GM19099 (cell line): ENCODE data around the gene GSTM1.
A peak's percentile ranks its signal among the peaks of the same experiment; 100 is the strongest.

Source experiments
- POLR2A ChIP-seq: IDR thresholded peaks from 3 replicates; pipeline ENCODE4 v1.6.1; 2011; ENCODE audit warnings: low read depth; ENCODE audit not compliant: insufficient read length; ENCODE audit errors: extremely low read depth

The GSTM1 gene

DNA sequence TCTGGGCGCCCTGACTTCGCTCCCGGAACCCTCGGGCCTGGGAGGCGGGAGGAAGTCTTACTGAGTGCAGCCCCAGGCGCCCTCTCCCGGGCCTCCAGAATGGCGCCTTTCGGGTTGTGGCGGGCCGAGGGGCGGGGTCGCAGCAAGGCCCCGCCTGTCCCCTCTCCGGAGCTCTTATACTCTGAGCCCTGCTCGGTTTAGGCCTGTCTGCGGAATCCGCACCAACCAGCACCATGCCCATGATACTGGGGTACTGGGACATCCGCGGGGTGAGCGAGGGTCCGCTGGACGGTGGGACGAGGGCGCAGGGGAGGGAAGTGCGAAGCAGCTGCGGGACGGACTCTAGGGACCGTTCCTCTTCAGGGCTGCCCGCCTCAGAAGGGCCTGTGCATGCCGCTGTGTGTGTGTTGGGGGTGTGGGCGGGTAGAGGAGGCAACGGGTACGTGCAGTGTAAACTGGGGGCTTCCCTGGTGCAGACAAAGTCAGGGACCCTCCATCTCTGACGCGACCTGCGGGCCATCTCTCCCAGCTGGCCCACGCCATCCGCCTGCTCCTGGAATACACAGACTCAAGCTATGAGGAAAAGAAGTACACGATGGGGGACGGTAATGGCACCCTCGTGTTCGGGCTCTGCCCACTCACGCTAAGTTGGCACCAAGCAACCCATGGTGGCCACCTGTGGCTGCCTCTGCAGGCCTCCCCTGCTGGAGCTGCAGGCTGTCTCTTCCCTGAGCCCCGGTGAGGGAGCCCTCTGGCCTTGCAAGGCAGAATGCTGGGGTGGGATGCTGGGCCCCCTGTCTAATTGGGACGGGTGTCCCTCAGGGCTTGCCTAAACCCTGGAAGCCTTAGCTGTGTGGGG, at the start of gene GSTM1:
TSS of gene GSTM1 (plus strand) at position 177 of the 859 bp plus-strand sequence. CDS start at position 234, 57 bp downstream.
- peak; percentile 82 for TF ChIP-seq POLR2A

GRCh38 chr1:109639063-109639840, 48.4 kb upstream of the GSTM1 start:
- TF ChIP-seq POLR2A = no peak

DNA sequence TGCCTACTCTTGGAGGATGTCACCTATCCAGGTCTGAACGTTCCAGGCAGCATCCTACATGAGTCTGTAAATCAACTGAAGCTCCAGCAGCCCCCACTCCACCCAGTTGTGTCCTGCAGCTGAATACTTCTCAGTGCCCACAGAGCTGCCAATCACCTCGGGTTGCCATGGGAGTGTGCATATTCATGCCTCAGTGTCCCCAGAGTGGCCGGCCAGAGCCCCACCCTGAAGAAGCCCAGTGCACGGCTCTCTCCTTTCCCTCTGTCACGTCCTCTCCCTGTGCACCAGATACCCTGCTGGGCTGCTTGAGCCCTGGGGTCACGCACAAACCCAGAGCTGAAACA, 47.8 kb upstream of the GSTM1 start:
- TF ChIP-seq POLR2A = no peak

DNA sequence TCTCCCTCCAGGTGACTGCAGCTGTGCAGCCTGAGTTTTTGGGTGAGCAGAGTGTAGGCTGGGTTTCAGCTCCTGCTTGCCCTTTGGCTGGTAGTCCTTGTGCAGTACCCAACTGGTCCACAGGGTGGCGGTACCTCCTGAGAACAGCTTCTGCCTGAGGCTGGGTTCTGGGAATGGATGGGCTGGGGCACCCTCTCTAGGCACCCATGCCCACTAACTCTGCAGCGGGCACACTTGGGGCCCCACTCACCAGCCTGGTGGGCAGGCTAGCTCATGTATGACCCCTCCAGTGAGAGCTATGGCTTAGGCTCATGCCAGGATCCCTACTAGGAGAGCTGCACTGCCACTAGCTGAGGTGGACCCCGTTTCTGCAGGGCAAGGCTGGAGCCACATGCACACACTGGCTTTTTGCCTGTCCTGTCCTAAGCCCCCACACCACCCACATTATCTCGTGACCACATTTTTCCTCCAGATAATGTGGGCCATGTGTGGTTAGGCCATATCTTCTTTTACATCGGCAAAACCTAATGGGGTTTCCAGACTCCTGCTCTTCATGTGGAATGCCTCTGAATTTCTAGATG, 47.2 kb upstream of the GSTM1 start:
- TF ChIP-seq POLR2A = no peak

GRCh38 chr1:109641078-109641740, 46.4 kb upstream of the GSTM1 start:
- TF ChIP-seq POLR2A = no peak

GRCh38 chr1:109641861-109642260, 45.8 kb upstream of the GSTM1 start:
- TF ChIP-seq POLR2A = no peak

DNA sequence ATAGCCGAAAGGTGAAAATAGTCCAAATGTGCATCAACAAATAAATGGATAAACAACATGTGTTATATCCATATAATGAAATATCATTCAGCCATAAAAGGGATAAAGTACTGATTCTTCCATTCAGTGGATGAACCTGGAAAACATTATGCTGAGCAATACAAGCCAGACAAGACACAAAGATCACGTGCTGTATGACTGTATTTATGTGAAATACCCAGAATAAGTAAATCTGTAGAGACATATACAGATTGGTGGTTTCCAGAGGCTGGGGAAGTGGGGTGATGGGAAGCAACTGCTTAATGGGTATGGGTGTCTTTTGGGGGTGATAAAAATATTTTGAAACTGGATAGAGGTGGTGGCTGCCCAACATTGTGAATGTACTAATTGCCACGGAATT, 45.0 kb upstream of the GSTM1 start:
- TF ChIP-seq POLR2A = no peak

GRCh38 chr1:109643385-109644230, 44.0 kb upstream of the GSTM1 start:
- TF ChIP-seq POLR2A = no peak

- TF ChIP-seq POLR2A = no peak
Observed at GRCh38 chr1:109644670-109645069, 42.9 kb upstream of the GSTM1 start.

GRCh38 chr1:109649491-109649914, 38.1 kb upstream of the GSTM1 start:
- TF ChIP-seq POLR2A = no peak

- TF ChIP-seq POLR2A = no peak
Observed at GRCh38 chr1:109650609-109651008, 37.0 kb upstream of the GSTM1 start.

GRCh38 chr1:109652402-109652801, 35.2 kb upstream of the GSTM1 start:
- no peak for TF ChIP-seq POLR2A

GRCh38 chr1:109653306-109653705, 34.3 kb upstream of the GSTM1 start:
- TF ChIP-seq POLR2A = no peak

DNA sequence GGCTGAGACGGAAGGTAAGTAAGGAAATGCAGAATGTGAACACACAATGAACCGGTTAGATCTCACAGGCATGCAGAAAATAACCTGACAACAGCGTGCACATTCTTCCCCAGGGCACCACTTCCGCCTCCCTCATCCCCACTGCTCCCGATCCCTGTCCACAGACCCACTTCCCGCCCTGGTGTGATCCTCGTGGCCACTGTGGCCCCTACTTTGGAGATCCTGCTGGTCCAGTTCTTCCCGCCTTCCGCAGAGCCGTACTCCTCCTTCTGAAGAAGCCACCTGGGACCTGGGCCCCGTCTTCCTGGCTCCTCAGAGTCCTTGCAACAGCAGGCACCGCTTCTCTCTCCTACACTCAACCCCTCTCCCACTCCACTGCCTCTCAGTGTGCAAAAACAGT, 33.1 kb upstream of the GSTM1 start:
- TF ChIP-seq POLR2A = no peak

DNA sequence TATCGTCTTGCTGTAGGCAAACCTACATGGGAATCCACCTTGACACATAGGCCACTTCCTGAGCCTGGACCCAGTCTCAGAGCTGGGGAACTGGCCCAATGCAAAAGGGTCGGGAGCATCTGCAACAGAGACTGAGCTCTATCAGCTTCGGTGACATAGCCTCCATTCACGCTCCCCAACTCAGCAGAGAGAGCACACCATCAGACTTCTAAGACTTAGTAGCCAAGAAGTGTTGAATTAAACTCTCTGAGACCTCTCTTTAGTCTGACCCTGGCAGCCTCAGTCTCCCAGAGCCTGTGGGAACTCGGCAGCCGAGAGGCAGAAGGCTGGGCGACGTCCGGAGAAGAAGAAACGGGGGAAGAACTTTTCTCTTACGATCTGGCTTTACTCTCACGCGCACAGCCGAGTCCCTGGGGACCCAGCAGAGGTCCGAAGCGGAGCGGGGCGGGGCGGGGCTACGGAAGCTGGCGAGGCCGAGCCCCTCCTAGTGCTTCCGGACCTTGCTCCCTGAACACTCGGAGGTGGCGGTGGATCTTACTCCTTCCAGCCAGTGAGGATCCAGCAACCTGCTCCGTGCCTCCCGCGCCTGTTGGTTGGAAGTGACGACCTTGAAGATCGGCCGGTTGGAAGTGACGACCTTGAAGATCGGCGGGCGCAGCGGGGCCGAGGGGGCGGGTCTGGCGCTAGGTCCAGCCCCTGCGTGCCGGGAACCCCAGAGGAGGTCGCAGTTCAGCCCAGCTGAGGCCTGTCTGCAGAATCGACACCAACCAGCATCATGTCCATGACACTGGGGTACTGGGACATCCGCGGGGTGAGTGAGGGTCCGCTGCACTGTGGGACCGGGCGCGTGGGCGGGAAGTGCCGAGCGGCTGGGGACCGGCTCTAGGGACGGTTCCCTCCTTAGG, 31.8 kb upstream of the GSTM1 start, which contains the start of gene GSTM4:
TSS of gene GSTM4 (plus strand) at position 485 of the 905 bp plus-strand sequence. CDS start at position 776, 291 bp downstream.
- TF ChIP-seq POLR2A = peak; percentile 63
